Endothelial cell of umbilical vein (primary cell): Measurements from ENCODE around the gene PLEKHH2.
A peak's percentile ranks its signal among the peaks of the same experiment; 100 is the strongest.

Source experiments
- EZH2 ChIP-seq: IDR thresholded peaks from 2 replicates; pipeline ENCODE4 v1.6.1; 2012; ENCODE audit warnings: borderline replicate concordance, low read depth, mild to moderate bottlenecking, moderate library complexity, low read length, inconsistent platforms; ENCODE audit not compliant: severe bottlenecking
- GATA2 ChIP-seq: IDR thresholded peaks from 2 replicates; pipeline ENCODE4 v1.7.0; 2011; ENCODE audit warnings: low read depth, mild to moderate bottlenecking, moderate library complexity, mixed read lengths, low read length; ENCODE audit not compliant: insufficient read length, insufficient read depth
- JUN ChIP-seq: IDR thresholded peaks from 2 replicates; pipeline ENCODE4 v1.6.1; 2011; ENCODE audit warnings: borderline replicate concordance, low read depth; ENCODE audit not compliant: insufficient read length, insufficient read depth
- MYC ChIP-seq: IDR thresholded peaks from one replicate; pipeline ENCODE4 v1.6.1; 2011; ENCODE audit warnings: mild to moderate bottlenecking, low read depth, low read length
- POLR2A ChIP-seq: IDR thresholded peaks from 2 replicates; pipeline ENCODE4 v1.6.1; 2012; ENCODE audit warnings: low read depth, mild to moderate bottlenecking, control low read depth, low read length
- POLR2AphosphoS5 ChIP-seq: IDR thresholded peaks from 2 replicates; pipeline ENCODE4 v1.6.1; 2012; ENCODE audit warnings: low read depth, mild to moderate bottlenecking, control low read depth, low read length, moderate library complexity; ENCODE audit not compliant: insufficient read depth
- TF ChIP-seq, protein P1 (sequence below), 2 donors: IDR thresholded peaks; 1 replicate in 1 of 2; 2 replicates in 1 of 2; pipeline ENCODE4 v1.5.1; 2011; ENCODE audit warnings: low read length in 2 of 2, mild to moderate bottlenecking in 2 of 2, moderate library complexity in 2 of 2, control low read depth in 1 of 2, inconsistent platforms in 1 of 2, low read depth in 1 of 2; ENCODE audit not compliant: insufficient read depth in 1 of 2; ENCODE audit errors: extremely low read depth in 1 of 2
- TF ChIP-seq, protein P2 (sequence below): IDR thresholded peaks from 2 replicates; pipeline ENCODE4 v1.6.1; 2011; ENCODE audit not compliant: insufficient read depth, insufficient read length

DNA sequence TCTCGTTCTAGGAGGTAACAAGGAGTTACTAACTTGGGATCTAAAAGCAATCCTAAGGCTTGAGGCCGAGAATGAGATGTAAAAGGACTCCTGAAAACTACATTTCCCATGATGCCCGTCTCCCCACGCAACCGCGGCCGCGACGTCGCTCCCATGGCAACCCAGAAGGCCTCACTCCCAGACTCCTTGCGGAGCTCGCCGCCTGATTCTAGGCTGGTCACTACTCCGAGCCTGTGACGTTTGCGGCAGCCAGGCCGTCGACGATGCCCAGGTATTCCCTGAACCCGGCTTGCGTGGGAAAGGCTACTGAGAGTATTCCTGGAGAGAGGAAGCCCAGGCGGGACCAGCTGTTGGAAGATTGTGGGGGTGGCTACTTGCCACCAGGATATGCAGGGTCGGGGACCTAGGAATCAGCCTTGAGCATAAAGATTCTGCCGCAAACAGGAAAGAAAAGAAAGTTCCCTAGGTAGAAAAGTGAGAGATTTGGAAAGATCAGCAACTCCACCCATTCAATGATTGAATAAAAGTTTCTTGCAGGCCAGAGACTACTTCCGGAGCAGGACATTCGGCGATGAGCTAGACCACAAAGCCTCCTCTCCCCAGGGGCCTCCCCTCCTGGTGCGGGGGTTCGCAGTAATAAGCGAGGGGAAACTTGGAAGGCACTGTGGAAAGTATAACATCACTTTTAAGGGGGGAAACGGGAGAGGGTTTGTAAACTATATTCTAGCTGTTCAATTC lies 137.0 kb downstream of the PLEKHH2 start, which contains the start of gene DYNC2LI1:
- TF ChIP-seq, protein P1, sequence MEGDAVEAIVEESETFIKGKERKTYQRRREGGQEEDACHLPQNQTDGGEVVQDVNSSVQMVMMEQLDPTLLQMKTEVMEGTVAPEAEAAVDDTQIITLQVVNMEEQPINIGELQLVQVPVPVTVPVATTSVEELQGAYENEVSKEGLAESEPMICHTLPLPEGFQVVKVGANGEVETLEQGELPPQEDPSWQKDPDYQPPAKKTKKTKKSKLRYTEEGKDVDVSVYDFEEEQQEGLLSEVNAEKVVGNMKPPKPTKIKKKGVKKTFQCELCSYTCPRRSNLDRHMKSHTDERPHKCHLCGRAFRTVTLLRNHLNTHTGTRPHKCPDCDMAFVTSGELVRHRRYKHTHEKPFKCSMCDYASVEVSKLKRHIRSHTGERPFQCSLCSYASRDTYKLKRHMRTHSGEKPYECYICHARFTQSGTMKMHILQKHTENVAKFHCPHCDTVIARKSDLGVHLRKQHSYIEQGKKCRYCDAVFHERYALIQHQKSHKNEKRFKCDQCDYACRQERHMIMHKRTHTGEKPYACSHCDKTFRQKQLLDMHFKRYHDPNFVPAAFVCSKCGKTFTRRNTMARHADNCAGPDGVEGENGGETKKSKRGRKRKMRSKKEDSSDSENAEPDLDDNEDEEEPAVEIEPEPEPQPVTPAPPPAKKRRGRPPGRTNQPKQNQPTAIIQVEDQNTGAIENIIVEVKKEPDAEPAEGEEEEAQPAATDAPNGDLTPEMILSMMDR (IDR thresholded peaks at IDR 0.05; ENCODE audit: extremely low read depth in 1 of 2, insufficient read depth in 1 of 2, low read depth in 1 of 2, low read length in 2 of 2) = no peak
- TF ChIP-seq POLR2A (peak; percentile 77), POLR2AphosphoS5 (peak; percentile 55), MYC (no peak), GATA2 (no peak), EZH2 (no peak), JUN (no peak)
- TF ChIP-seq, protein P2, sequence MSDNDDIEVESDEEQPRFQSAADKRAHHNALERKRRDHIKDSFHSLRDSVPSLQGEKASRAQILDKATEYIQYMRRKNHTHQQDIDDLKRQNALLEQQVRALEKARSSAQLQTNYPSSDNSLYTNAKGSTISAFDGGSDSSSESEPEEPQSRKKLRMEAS = no peak
